HCT116 (cell line): Measurements from ENCODE around the gene MYRFL. TPM values are rescaled to one million over a fixed set of nuclear protein-coding genes. Genes with fewer than 3 reads are reported as not detected.

Experiments
- ATAC-seq: fragments of 200-7000 bp; cut with Tn5 transposase; 2 replicates; pipeline ENCODE4 v1.9.1; 2020; ENCODE audit warnings: mild to moderate bottlenecking, moderate library complexity
- BruUV-seq: library from RNA; stranded (reverse); fragments of 400-500 nt; replicated peaks from 2 replicates; lab custom pipeline; 2021; lab: Mats Ljungman, UMichigan
- CTCF ChIA-PET: fragments of 300-600 bp; sonication (Branson Sonifier 250); formaldehyde crosslinking; loops from one replicate; lab custom pipeline; 2021; ENCODE audit warnings: antibody characterized with exemption; lab: Charles Lee
- POLR2A ChIA-PET: fragments of 300-600, 350-600 bp; sonication (Branson Sonifier 250); formaldehyde crosslinking; loops from one replicate; lab custom pipeline; 2021; ENCODE audit warnings: antibody characterized with exemption; lab: Charles Lee
- RAD21 ChIA-PET, 2 experiments: fragments of 300-600 bp; sonication (Branson Sonifier 250); formaldehyde crosslinking; loops; one replicate each; lab custom pipeline; 2023; ENCODE audit warnings: low total read pairs in 2 of 2; ENCODE audit not compliant: uncharacterized antibody in 2 of 2, unreplicated experiment in 2 of 2, low non-redundant PET in 1 of 2; lab: Charles Lee
- DNase-seq: peaks from one replicate; pipeline ENCODE4 v3.0.0-alpha.2; 2010; ENCODE audit warnings: low read depth, low spot score
- H2AFZ ChIP-seq: fragments of 200-600 bp; shearing (Covaris generic), sonication (generic); 2 replicates; pipeline ENCODE4 v1.6.1; 2017; ENCODE audit warnings: low read depth, mixed run types, mixed read lengths, antibody characterized with exemption, low read length; ENCODE audit not compliant: poor library complexity, severe bottlenecking
- H3K27ac ChIP-seq: 2 replicates; pipeline ENCODE4 v1.5.1; 2012; ENCODE audit warnings: low read depth, low read length
- H3K27me3 ChIP-seq: fragments of 200-600 bp; sonication (generic); 2 replicates; pipeline ENCODE4 v1.6.1; 2016; ENCODE audit warnings: mixed run types, low read length, mixed read lengths; ENCODE audit not compliant: insufficient read depth
- H3K36me3 ChIP-seq, 2 experiments: fragments of 200-500 bp in 1 of 2; fragments of 200-600 bp in 1 of 2; sonication (Bioruptor generic) in 1 of 2; sonication (generic) in 1 of 2; 2 replicates each; pipeline versions ENCODE4 v1.5.1 to v1.6.1; 2014 to 2016; ENCODE audit warnings: low read length in 2 of 2, inconsistent platforms in 1 of 2, mixed read lengths in 1 of 2, mixed run types in 1 of 2; ENCODE audit not compliant: insufficient read depth in 2 of 2, control insufficient read depth in 1 of 2
- H3K4me1 ChIP-seq, 2 experiments: fragments of 200-600 bp in 1 of 2; sonication (generic) in 1 of 2; 2 replicates each; pipeline versions ENCODE4 v1.5.1 to v1.6.1; 2012 to 2017; ENCODE audit warnings: low read length in 2 of 2, inconsistent platforms in 1 of 2, mild to moderate bottlenecking in 1 of 2, mixed read lengths in 1 of 2, mixed run types in 1 of 2, moderate library complexity in 1 of 2; ENCODE audit not compliant: insufficient read depth in 2 of 2, control insufficient read depth in 1 of 2
- H3K4me2 ChIP-seq: fragments of 200-600 bp; sonication (generic); 2 replicates; pipeline ENCODE4 v1.6.1; 2017; ENCODE audit warnings: mixed run types, low read length, mixed read lengths
- H3K4me3 ChIP-seq, 2 experiments: fragments of 200-600 bp in 1 of 2; sonication (generic) in 1 of 2; replicated peaks in 1 of 2; 2 replicates each; pipeline ENCODE4 v1.5.1; 2011 to 2016; ENCODE audit warnings: low read length in 2 of 2, control low read depth in 1 of 2, low read depth in 1 of 2, mild to moderate bottlenecking in 1 of 2, mixed read lengths in 1 of 2, mixed run types in 1 of 2
- H3K79me2 ChIP-seq: fragments of 200-600 bp; sonication (generic); 2 replicates; pipeline ENCODE4 v1.6.1; 2017; ENCODE audit warnings: mild to moderate bottlenecking, mixed run types, low read length, moderate library complexity, mixed read lengths; ENCODE audit not compliant: insufficient read depth
- H3K9ac ChIP-seq: fragments of 200-600 bp; sonication (generic); 2 replicates; pipeline ENCODE4 v1.6.1; 2016; ENCODE audit warnings: low read length, mixed read lengths
- H3K9me2 ChIP-seq: fragments of 200-600 bp; sonication (generic), shearing (Covaris generic); 2 replicates; pipeline ENCODE4 v1.6.1; 2017; ENCODE audit warnings: mixed run types, mild to moderate bottlenecking, moderate library complexity; ENCODE audit not compliant: insufficient read depth
- H3K9me3 ChIP-seq, 2 experiments: fragments of 200-500 bp in 1 of 2; fragments of 200-600 bp in 1 of 2; sonication (Bioruptor generic) in 1 of 2; sonication (generic) in 1 of 2; 2 replicates each; pipeline ENCODE4 v1.6.1; 2014 to 2017; ENCODE audit warnings: low read length in 2 of 2, mixed read lengths in 2 of 2, inconsistent platforms in 1 of 2, low read depth in 1 of 2, mild to moderate bottlenecking in 1 of 2, mixed run types in 1 of 2, moderate library complexity in 1 of 2; ENCODE audit not compliant: control insufficient read depth in 1 of 2, insufficient read depth in 1 of 2
- H4K20me1 ChIP-seq: fragments of 200-600 bp; sonication (generic), shearing (Covaris generic); 2 replicates; pipeline ENCODE4 v1.6.1; 2017; ENCODE audit warnings: mixed run types, mild to moderate bottlenecking, moderate library complexity; ENCODE audit not compliant: insufficient read depth
- CTCF ChIP-seq, 3 experiments: fragments of 200-600 bp in 1 of 3; sonication (generic) in 1 of 3; IDR thresholded peaks in 2 of 3; conservative IDR thresholded peaks in 1 of 3; 2 replicates each; pipeline ENCODE4 v1.5.1; 2012 to 2017; ENCODE audit warnings: low read depth in 2 of 3, low read length in 2 of 3, antibody characterized with exemption in 1 of 3, borderline replicate concordance in 1 of 3, control low read depth in 1 of 3, mild to moderate bottlenecking in 1 of 3, mixed read lengths in 1 of 3, mixed run types in 1 of 3, moderate library complexity in 1 of 3; ENCODE audit not compliant: insufficient read depth in 1 of 3
- EGR1 ChIP-seq: IDR thresholded peaks from 2 replicates; pipeline ENCODE4 v1.6.1; 2012; ENCODE audit warnings: low read depth
- EZH2phosphoT487 ChIP-seq: fragments of 200-600 bp; IDR thresholded peaks from 2 replicates; pipeline ENCODE4 v1.6.1; 2018; ENCODE audit warnings: antibody characterized with exemption, borderline replicate concordance
- FOSL1 ChIP-seq: IDR thresholded peaks from 2 replicates; pipeline ENCODE4 v1.6.1; 2012; ENCODE audit warnings: low read depth
- JUND ChIP-seq: IDR thresholded peaks from 2 replicates; pipeline ENCODE4 v1.6.1; 2012
- POLR2A ChIP-seq: IDR thresholded peaks from 2 replicates; pipeline ENCODE4 v1.7.0; 2011; ENCODE audit warnings: borderline replicate concordance; ENCODE audit not compliant: insufficient read depth, insufficient read length; ENCODE audit errors: extremely low read depth
- REST ChIP-seq: IDR thresholded peaks from 2 replicates; pipeline ENCODE4 v1.6.1; 2012; ENCODE audit warnings: low read depth
- TCF7L2 ChIP-seq: IDR thresholded peaks from 2 replicates; pipeline ENCODE4 v1.7.0; 2011; ENCODE audit warnings: borderline replicate concordance, inconsistent platforms; ENCODE audit not compliant: insufficient read depth, insufficient read length; ENCODE audit errors: extremely low read depth
- YY1 ChIP-seq: IDR thresholded peaks from 2 replicates; pipeline ENCODE4 v1.6.1; 2011; ENCODE audit warnings: low read length, low read depth, moderate library complexity, mild to moderate bottlenecking; ENCODE audit not compliant: insufficient replicate concordance; ENCODE audit errors: extremely low read depth
- ZNF274 ChIP-seq: fragments of 200-500 bp; sonication (Bioruptor generic); IDR thresholded peaks from 2 replicates; pipeline ENCODE4 v1.6.1; 2014; ENCODE audit warnings: mild to moderate bottlenecking, low read depth, low read length, inconsistent platforms
- intact Hi-C: fragments of 100-400 bp; cut with micrococcal nuclease; formaldehyde crosslinking; loops from 2 replicates; pipeline ENCODE4 v1.10.0; 2022
- total RNA-seq: library from RNA; stranded (reverse); gene quantifications from one replicate; pipeline ENCODE4 v1.2.1, GENCODE V29; 2021; ENCODE audit not compliant: unreplicated experiment
- TF ChIP-seq, protein P1 (sequence below): IDR thresholded peaks from 2 replicates; pipeline ENCODE4 v1.6.1; 2012

MYRFL gene
- total RNA-seq, 1 experiment from 2014 or later, result 0.30 TPM

- intact Hi-C loops, result no loop called here
- CTCF ChIA-PET, result no interaction called here
These were observed 8.7 kb downstream of the MYRFL start for GRCh38 chr12:69833696-69834095.

More at GRCh38 chr12:69833696-69834095, 8.7 kb downstream of the MYRFL start:
- TF ChIP-seq YY1 (no peak), CTCF (IDR thresholded peaks at IDR 0.05 in 2 of 3, conservative IDR thresholded peaks at IDR 0.05 in 1 of 3; ENCODE audit: borderline replicate concordance in 1 of 3, insufficient read depth in 1 of 3, low read depth in 2 of 3, low read length in 2 of 3) (no peak), EGR1 (no peak), ZNF274 (no peak), POLR2A (no peak), JUND (no peak), EZH2phosphoT487 (no peak), TCF7L2 (no peak), REST (no peak), FOSL1 (no peak)
- TF ChIP-seq, protein P1, sequence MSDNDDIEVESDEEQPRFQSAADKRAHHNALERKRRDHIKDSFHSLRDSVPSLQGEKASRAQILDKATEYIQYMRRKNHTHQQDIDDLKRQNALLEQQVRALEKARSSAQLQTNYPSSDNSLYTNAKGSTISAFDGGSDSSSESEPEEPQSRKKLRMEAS, result no peak
- POLR2A ChIA-PET, result no interaction called here
- Histone ChIP-seq H2AFZ (no peak overlapping the region), H3K79me2 (no peaks in the 10 kb centered on the region), H3K4me1 (peaks cover 0 to 14% of the 10 kb centered on the region in 2 experiments; a peak in 1 of 4 replicates), H3K9me3 (no peaks in the 10 kb centered on the region), H3K9me2 (no peaks in the 10 kb centered on the region), H3K36me3 (no peaks in the 10 kb centered on the region), H3K27me3 (no peaks in the 10 kb centered on the region), H3K9ac (no peak overlapping the region), H4K20me1 (no peaks in the 10 kb centered on the region), H3K4me3 (no peak overlapping the region), H3K27ac (no peak overlapping the region), H3K4me2 (no peak overlapping the region)
- ATAC-seq, result no peak
- BruUV-seq, result no TSS peak
- no peak for DNase-seq
- RAD21 ChIA-PET, result no interaction called here
